HG03575 (cell line): ENCODE results near the gene PLA2G4A.
"Not testable (repeated sequence)": the region's sequence is repeated elsewhere in the genome, so short reads cannot be mapped to it uniquely, and the experiment has no call there.

Experiments used
- ATAC-seq: cut with Tn5 transposase; IDR thresholded peaks from one replicate; pipeline ENCODE4 v1.9.1; 2021; ENCODE audit not compliant: unreplicated experiment, insufficient number of reproducible peaks, low FRiP score; ENCODE audit errors: extremely low read depth

PLA2G4A gene

DNA sequence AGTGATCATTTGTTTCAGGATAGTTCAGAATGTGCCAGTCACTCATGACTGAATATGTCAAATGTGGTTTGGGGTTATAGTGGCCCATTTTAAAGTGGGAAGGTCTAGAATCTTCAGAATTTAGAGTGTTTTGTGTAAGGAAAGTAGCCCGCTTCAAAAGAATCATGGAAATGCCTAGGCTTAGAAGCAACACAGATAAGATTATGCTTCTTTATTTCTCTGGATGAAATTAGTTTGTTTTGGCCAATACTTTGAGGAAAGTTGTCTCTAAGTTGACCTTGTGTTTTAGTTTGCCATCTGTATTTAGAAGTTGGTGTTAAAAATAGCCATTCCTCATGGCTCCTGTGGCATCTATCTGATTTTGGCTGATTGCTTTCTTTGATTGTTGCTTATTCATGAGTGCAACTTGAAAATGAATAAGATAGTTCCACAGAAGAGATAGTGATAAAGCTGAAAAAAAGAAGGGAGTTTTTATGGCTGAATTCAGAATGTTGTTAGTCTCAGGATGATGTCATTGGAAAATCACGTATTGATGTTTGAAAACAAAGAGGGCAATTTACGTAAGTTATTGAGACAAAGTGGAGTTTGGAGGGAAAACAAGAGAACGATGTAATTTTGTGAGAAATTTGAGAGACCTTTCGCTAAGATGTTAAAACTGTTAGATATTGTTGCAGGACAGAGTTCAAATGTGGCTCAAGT lies 71.9 kb downstream of the PLA2G4A start:
- ATAC-seq = no peak

DNA sequence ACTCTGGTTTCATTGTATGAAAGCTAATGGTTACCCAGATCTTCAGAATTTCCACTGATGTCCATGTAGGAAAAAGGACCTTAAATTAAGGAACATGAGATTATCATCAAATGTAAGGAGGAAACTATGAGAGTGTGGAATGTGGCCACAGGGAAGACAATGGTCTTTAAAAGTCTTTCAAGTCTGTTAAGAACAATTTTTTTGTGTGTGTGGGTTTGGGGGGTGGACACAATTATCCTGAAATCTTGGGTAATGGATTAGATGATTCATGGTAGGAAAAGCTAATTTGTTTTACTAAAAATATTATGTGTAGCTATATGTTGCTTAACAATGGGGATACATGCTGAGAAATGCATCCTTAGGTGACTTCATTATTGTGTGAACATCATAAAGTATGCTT lies 72.9 kb downstream of the PLA2G4A start:
- no peak for ATAC-seq

DNA sequence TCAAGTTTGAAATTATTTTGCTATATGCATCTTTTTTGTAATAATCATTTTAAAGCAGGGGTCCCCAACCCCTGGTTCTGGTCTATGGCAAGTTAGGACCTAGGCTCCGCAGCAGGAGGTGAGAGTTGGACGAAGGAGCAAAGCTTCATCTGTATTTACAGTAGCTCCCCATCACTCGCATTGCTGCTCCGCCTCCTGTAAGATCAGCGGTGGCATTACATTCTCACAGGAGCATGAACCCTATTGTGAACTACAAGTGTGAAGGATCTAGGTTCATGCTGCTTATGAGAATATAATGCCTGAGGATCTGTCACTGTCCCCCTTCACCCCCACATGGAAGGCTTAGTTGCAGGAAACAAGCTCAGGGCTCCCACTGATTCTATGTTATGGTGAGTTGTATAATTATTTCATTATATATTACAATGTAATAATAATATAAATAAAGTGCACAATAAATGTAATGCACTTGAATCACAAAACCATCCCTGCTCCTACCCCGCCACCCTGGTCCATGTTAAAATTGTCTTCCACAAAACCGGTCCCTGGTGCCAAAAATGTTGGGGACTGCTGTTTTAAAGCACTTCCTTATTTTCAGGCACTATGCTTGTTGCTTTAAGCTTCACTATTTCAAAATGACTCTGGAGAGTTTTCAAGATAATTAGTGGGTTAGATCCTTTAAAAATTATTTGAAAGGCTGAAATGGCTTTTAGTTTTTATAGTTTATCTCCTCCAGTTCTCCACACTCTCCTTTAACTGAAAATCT lies 74.8 kb downstream of the PLA2G4A start:
- ATAC-seq = no peak

DNA sequence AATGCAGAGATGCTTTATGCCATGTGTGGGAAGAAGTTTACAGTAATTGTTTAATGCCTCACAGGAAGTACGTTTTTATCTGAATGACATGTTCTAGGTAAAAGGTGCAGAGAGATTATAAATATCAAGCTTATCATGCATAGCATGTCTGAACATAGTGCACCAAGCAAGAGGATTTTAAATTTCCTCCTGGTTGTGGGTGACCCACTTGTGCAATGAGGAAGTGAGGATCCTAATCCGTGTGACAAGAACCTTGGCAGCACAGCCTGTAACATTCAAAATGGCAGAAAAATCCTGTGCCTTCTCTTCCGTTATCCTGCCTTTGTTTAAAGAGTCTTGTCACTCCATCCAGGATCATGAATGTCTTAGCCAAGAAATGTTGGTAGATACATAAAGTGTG lies 75.6 kb downstream of the PLA2G4A start:
- ATAC-seq = no peak

DNA sequence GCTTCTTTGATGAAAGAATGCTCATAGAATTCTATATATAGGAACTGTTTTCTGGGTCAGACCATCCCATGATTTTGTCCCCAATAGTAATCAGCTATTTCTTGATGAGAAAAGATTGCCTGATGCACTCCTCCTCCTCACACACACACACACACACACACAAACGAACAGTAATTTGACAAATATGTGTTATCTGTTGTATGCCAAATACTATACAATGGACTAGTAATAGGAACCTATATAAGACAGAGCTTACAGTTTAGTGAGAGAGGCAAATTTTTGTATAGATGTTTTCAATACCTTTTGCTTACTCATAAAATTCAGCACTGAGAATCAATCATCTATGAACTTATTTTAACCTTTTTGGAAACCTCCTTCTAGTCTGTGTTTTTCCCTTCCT lies 76.8 kb downstream of the PLA2G4A start:
- ATAC-seq = no peak

DNA sequence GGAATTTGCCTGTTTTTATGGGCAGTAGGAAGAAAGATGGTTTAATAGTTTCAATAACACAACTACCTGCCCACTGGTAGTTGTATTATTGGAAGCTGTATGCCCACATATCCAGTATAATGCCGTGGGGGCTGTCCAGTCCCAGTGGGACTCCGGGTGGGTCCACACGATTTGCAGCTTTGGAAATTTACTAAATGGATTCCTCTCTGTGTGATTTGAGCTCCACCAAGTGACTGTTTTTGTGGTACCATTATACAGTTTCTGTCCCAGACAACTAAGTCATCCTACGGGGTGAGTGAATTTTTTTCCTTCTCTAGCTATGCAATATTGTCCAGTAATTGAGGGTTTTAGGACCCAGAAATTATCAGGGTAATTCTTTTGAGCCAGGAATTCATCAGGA lies 86.8 kb downstream of the PLA2G4A start:
- no peak for ATAC-seq

DNA sequence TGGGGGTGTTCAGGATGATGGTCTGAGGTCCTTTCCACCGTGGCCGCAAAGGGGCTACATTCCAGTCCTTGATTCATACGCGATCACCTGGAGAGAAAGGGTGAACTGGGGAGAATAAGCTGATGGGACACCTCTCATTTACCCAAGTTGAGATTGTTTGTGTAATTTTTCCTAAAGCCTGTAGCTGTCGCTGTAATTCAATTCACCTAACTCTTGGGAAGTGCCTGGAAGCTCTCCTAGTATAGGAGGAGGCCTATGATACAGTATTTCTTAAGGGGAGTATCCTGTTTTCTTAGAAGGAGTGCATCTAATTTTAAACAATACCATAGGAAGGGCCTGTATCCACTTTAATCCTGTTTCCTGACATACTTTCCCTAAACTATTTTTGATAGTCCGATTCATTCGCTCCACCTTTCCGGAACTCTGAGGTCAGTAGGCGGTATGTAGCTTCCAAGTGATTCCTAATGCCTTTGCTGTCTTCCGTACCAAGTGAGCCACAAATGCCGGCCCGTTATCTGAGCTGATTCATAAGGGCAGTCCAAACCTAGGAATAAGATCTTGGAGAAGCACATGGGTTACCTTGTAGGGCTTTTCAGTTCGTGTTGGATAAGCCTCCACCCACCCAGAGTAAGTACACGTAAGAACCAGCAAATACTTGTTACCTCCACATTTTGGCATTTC lies 88.5 kb downstream of the PLA2G4A start:
- ATAC-seq = not testable (repeated sequence)

DNA sequence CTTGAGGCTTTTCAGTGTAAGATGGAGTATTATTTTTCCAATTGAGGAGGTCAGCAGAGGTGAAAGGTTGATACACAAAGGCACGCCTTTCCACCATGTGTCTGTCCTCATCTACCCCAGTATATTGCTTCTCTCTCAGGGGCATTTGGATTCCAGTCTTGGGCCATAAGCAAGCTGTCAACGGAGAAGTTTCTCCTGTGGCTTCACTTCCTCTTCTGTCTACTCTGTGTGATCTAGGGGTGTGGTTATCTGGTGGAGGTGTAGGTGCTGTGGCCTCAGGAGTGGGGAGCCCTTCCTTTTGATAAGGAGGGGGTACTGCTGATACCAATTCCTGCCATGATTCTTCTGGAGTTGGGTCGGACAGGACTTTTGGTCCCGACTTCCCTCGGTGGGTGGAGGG lies 92.6 kb downstream of the PLA2G4A start:
- ATAC-seq = not testable (repeated sequence)

DNA sequence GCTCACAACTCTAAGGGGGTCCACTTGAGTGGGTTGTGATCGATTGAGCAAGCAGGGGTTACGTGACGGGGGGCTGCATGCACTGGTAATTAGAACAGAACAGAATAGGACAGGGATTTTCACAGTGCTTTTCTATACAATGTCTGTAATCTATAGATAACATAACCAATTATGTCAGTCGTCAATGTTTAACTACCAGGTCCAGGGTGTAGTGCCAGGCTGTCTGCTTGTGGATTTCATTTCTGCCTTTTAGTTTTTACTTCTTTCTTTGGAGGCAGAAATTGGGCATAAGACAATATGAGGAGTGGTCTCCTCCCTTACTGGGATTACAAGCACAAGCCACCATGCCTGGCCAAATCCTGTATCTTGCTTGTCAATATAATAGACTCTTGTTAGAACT lies 94.1 kb downstream of the PLA2G4A start:
- ATAC-seq = not testable (repeated sequence)

DNA sequence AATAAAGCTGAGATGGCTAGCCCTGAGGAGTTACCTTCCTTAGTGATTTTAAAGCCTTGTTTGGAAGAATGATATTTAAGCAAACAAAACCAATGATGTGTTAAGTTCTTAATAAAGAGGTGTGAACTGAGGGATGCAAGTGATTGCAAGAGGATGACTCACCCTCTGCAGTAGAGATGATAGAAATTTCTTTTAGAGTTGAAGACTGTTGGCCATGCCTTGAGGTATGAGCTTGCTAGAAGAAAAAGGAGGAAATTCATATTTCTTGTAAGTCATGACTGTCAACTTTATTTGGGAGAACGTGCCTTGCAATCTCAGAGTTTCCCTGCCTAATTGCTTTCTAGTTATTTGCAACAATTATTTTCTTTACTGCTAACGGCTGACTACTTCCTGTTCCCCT lies 94.7 kb downstream of the PLA2G4A start:
- ATAC-seq = no peak

DNA sequence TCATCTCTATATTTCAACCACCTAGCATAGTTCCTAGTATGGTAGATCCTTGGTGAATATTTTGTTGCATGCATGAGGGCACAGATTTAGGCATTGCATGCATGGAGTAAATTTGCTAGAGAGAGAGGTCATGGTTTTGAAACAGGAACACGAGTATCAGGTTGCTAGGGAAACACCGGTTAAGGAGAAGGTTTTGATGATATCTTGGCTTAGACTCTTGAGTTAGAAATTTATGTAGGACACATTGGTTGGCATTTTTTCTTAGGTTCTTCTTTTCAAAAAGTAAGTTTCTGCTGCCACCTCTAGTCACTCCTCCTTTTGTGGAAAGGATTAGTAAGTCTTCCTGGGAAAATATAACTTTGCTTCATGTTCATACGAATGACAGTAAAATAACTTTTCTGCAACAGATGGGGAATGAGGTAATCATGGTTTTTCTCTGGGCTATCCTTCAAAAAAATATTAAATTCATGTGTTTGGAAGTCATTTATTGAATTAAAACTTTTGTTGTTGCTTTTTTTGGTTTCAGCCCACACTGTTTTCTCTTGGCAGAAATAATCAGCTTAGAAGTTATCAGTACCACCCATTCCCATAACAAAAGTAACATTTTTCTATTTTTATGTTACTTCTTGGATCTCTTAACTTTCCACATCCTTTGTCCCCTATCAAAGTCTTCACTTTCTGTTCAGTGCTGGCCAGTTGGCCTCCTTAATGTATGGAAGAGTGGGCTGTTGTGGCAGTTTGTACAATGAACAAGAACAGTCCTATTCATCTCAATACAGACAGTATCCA lies 97.3 kb downstream of the PLA2G4A start:
- ATAC-seq = no peak

DNA sequence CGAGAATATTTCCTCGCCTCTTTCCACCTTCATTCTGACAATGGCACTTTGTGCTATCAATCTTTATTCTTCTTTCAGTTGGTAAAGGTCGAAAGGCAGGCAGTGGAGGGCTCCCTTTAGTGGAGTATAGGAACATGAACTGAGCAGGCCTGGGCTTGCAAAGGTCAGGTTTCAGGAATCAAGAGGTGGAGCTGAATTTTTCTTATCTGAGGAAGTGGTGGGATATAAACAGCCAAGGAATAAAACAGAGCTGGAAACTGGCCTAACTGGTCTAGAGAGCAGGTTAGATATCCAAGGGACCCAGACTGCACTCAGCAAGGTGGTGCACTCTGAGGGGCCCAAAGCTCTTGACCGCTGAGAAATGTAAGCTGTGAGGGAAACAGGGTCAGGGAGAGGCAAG lies 99.1 kb downstream of the PLA2G4A start:
- no peak for ATAC-seq

DNA sequence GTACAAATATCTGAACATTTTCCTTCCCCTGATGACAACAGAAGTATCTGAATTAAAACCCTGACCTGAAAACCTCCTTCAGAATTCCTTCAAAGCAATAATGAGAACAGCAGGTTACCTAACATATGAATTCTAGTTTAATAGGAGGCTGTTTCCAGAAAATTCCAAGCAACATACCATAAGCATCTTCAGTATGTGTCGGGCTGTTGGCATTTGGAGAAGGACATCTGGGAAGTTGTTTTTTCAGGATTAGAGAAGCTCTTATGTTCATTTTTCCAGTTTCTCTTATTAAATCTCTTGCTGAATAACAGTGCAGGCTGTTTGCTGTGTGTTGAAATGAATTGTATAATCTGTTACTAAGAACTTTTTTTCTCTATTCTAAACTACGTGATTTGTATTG lies 101.5 kb downstream of the PLA2G4A start:
- ATAC-seq = no peak

DNA sequence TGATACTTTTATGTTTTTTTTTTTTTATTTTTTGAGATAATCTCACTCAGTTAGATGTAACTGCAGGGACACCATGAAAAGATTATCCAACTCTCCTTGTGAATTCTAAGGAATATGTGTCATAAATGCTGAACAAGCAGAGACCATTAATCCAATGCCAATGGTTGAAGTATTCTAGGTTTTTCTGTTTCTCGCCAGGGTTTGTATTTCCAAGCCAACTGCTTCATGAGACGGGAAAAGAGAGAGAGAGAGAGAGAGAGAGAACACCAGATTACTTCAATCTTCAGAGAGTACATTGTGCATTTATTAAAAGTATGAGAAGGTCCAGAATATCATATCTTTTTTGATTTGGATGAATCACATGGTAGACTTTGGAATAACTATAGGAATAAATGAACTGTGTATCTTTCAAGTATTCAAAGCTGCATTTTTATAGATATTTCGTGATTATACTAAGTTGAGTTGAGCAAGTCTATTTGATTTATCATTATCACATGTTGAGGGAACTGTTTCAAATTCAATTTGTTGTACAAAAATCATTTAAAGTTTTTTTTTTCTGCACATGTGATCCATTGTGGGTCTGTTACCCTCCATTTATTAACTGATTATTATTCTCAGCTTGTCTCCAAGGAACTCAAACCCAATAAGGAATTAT lies 108.4 kb downstream of the PLA2G4A start:
- ATAC-seq = no peak

DNA sequence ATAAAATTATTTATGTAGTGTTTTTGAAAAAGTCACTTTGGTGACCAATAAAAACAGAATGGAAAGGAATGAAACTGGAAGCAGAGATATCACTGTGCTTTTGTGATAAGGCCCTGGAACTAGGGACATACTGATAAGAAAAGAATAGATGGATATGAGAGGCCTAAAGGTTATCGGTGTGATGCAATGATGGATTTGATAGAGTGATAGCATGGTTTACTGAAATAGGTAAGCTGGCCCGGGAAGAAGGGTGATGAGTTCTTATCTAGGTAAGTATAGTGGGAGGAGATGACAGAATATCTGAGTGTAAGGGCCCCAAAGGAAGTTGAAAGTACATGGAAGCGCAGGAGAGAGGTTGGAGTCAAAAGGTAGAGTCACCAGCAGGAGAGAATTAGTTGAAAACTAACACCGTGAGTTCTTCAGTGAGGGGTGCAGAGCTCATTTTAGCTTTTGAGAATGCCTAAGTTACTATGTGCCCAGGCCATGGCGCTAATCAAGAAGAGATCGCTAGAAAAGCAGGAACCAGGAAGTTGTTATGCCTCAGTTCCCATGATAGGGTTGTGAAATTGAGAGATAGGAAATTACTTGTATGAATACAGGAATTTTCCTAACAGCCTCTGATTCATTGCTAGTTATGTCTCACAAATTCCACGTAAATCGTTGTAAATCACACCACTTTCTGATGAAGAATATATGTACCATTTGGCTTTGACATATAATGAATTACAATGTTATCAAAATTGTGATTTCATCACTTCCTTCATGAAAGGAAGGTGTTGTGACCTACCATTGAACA lies 115.3 kb downstream of the PLA2G4A start:
- no peak for ATAC-seq

DNA sequence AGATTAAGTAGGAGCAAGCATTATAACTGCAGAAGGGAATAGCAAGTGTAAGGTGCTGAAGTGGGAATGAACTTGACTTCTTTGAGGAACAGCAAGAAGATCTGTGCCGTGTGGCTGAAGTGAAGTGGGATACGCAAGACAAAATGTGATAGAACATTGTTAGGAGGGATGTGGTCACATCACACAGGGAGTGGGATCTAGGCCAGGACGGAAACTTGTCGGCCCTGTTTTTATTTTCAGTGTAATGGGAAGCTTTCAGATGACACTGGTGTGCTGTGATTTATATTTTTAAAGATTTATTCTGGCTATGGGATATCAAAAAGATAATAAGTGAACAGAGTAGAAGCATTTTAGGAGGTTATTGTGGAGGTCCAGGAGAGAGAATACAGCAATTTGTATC lies 116.4 kb downstream of the PLA2G4A start:
- no peak for ATAC-seq

DNA sequence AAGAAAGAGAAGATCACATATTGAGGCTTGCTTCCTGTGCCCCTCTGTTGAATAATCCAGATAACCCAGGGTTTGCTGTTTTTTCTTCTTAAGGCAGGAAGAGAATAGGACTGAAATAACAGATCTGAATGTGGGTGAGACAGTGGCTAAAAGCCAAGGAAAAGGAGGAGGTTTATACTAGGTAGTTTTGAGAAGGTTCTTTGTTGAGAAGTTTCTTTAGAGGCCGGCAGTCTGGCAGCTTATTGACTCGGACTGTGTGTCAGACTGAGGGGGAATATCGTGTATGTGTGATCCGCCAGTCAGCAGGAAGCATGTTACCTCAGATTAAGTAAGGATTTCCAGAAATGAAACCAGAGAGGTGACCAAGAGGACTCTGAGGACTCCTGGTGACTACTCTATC lies 119.8 kb downstream of the PLA2G4A start:
- no peak for ATAC-seq

DNA sequence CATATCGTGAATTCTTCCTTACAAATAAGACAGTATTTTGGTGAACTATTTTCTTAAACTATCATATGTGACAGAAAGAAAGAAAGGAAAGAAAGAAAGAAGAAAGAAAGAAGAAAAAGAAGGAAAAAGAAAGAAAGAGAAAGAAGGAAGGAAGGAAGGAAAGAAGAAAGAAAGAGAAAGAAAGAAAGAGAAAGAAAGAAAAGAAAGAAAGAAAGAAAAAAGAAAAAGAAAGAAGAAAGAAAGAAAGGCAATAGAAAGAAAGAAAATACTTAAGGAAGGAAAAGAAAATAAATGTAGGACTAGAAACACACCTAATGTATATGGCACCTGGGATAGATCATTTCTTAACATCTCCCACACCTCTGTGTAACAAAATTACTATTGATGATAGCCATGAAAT lies 120.4 kb downstream of the PLA2G4A start:
- no peak for ATAC-seq
